ENCODE data around the gene PLSCR4.
"Not testable (repeated sequence)": the region's sequence is repeated elsewhere in the genome, so short reads cannot be mapped to it uniquely, and the experiment has no call there.

The PLSCR4 gene

DNA sequence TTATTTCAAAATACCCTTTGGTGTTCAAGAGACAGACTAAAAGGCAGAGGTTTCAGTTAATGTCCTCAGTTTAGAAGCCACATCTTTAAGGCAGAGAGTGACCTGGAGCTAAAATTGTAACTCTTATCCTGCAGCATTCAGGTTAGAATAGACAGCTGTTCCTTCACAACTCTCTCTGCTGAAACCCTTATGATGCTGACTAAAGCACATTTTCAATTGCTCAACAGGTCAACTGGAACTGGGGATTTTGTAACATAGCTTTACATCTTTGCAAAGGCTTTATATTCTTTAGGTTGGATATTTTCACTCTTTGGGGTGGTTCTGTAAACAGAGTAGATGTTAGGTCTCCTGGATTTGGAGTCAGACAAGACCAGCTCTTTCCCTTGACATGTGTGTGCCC, 20.3 kb upstream of the PLSCR4 start:
- H3K36me3 ChIP-seq (ENCODE audit: control insufficient read depth, insufficient read depth, low read length): no peaks in the 10 kb centered on the region
- H3K9ac ChIP-seq (ENCODE audit: low read depth, low read length): no peak overlapping the region
- peaks cover 13% of the 10 kb centered on the region for H3K4me1 ChIP-seq (ENCODE audit: control insufficient read depth, insufficient read depth, low read length)
- no peak overlapping the region for H3K4me3 ChIP-seq (ENCODE audit: low read depth, low read length)
- H3K9me3 ChIP-seq (ENCODE audit: control insufficient read depth, insufficient read depth, low read length): no peaks in the 10 kb centered on the region
- H3K27ac ChIP-seq (ENCODE audit: low read depth, low read length): no peak overlapping the region
- no peaks in the 10 kb centered on the region for H3K27me3 ChIP-seq (ENCODE audit: control insufficient read depth, insufficient read depth, low read length)

DNA sequence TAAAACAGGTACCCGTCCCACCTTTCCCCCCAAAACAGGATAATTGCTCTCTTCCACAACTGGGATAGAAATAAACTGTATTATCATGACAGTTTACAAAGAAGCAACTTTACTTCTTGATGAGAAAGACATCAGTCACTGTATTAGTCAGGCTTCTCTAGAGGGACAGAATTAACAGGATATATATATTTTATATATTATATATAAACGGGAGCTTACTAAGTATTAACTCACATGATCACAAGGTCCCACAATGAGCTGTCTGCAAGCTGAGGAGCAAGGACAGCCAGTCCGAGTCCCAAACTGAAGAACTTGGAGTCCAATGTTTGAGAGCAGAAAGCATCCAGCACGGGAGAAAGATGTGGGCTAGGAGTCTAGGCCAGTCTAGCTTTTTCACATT, 18.4 kb upstream of the PLSCR4 start:
- Histone ChIP-seq H3K9ac (ENCODE audit: low read depth, low read length) (no peak overlapping the region), H3K27me3 (ENCODE audit: control insufficient read depth, insufficient read depth, low read length) (no peaks in the 10 kb centered on the region), H3K4me1 (ENCODE audit: control insufficient read depth, insufficient read depth, low read length) (peaks cover 24% of the 10 kb centered on the region), H3K4me3 (ENCODE audit: low read depth, low read length) (no peak overlapping the region), H3K27ac (ENCODE audit: low read depth, low read length) (no peak overlapping the region), H3K9me3 (ENCODE audit: control insufficient read depth, insufficient read depth, low read length) (no peaks in the 10 kb centered on the region), H3K36me3 (ENCODE audit: control insufficient read depth, insufficient read depth, low read length) (no peaks in the 10 kb centered on the region)

DNA sequence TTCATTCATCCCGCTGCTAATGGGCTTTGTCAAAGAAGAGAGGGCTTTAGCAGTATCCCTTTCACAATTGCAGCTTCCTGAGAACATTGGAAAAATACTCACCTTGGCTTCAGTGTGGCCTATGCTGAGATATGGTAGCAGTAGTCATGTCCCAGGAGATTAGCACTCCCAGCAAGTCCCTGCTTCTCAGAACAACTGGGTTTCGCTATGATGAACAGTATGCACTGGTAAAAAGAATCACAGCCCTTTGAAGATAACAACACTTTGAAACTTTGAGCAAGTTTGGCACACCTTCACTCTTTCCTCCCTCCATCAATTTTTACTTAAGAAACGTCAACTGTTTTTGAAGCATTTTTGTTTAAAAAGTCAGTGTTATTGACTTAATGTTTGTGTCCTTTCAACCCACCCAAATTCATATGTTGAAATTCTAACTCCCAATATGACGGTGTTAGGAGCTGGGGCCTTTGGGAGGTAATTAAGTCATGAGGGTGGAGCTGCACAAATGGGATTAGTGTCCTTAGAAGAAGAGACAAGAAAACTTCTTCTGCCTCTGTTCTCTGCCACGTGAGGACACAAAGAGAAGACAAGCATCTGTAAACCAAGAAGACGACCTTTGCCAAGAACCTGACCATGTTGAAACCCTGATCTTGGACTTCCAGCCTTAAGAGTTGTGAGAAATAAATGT, 17.8 kb upstream of the PLSCR4 start:
- no peaks in the 10 kb centered on the region for H3K36me3 ChIP-seq (ENCODE audit: control insufficient read depth, insufficient read depth, low read length)
- H3K9me3 ChIP-seq (ENCODE audit: control insufficient read depth, insufficient read depth, low read length): no peaks in the 10 kb centered on the region
- peaks cover 24% of the 10 kb centered on the region for H3K4me1 ChIP-seq (ENCODE audit: control insufficient read depth, insufficient read depth, low read length)
- no peak overlapping the region for H3K4me3 ChIP-seq (ENCODE audit: low read depth, low read length)
- H3K27me3 ChIP-seq (ENCODE audit: control insufficient read depth, insufficient read depth, low read length): no peaks in the 10 kb centered on the region
- no peak overlapping the region for H3K27ac ChIP-seq (ENCODE audit: low read depth, low read length)
- no peak overlapping the region for H3K9ac ChIP-seq (ENCODE audit: low read depth, low read length)

DNA sequence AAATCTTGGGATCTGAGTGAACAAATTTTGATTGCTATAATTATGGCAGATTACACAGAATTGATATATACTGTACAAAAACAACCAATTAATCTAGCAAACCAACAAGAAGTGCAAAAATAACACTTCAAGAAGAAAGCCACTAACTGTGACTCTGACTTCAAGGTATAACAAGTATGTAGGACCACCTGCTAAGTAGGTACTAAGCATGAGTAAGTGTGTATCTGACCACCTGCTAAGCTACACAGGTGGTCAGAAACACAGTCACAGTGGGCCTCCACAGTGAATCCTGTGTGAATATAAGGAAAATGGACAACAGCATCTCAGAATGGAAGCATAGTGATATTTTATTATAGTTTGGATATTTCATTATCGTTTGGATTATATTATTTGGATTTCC, 14.8 kb upstream of the PLSCR4 start:
- Histone ChIP-seq H3K9me3 (ENCODE audit: control insufficient read depth, insufficient read depth, low read length) (no peaks in the 10 kb centered on the region), H3K27ac (ENCODE audit: low read depth, low read length) (no peak overlapping the region), H3K36me3 (ENCODE audit: control insufficient read depth, insufficient read depth, low read length) (no peaks in the 10 kb centered on the region), H3K9ac (ENCODE audit: low read depth, low read length) (no peak overlapping the region), H3K4me1 (ENCODE audit: control insufficient read depth, insufficient read depth, low read length) (peaks cover 23% of the 10 kb centered on the region), H3K4me3 (ENCODE audit: low read depth, low read length) (no peak overlapping the region), H3K27me3 (ENCODE audit: control insufficient read depth, insufficient read depth, low read length) (no peaks in the 10 kb centered on the region)

DNA sequence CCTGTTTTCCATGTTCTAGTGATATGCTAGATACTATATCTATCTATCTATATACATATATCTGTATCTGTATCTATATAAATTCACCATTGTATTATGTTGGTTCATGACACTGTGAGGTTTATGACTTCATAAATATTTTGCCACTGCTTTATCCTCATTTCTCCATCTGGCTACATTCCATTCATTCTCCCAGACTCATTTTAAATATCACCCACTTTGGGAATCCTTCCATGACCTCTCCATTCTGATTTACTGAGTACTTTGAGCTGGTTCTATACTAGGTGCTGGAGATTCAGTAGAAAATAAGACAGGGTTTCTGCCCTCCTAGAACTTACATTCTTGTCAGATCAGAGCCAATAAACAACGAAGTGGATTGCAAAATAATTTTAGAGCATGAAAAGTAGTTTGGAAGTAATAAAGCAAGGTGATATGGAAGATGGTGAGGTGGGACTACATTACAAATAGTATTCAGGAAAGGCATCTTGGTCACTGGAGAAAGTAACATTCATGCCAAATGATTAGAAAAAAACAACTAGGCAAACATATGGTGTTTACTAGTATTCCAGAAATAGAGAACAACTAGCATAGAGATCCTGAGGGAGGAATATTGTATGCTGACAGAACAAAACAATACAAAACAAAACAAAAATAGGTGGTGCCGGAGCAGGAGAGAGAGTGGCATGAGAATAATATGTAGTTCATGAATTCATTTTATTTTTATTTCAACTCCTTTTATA, 11.6 kb upstream of the PLSCR4 start:
- Histone ChIP-seq H3K9ac (ENCODE audit: low read depth, low read length) (no peak overlapping the region), H3K4me3 (ENCODE audit: low read depth, low read length) (no peak overlapping the region), H3K4me1 (ENCODE audit: control insufficient read depth, insufficient read depth, low read length) (peaks cover 22% of the 10 kb centered on the region), H3K36me3 (ENCODE audit: control insufficient read depth, insufficient read depth, low read length) (no peaks in the 10 kb centered on the region), H3K27ac (ENCODE audit: low read depth, low read length) (no peak overlapping the region), H3K9me3 (ENCODE audit: control insufficient read depth, insufficient read depth, low read length) (peaks cover 5% of the 10 kb centered on the region; the same call in 1 of the 2 replicates), H3K27me3 (ENCODE audit: control insufficient read depth, insufficient read depth, low read length) (no peaks in the 10 kb centered on the region)

DNA sequence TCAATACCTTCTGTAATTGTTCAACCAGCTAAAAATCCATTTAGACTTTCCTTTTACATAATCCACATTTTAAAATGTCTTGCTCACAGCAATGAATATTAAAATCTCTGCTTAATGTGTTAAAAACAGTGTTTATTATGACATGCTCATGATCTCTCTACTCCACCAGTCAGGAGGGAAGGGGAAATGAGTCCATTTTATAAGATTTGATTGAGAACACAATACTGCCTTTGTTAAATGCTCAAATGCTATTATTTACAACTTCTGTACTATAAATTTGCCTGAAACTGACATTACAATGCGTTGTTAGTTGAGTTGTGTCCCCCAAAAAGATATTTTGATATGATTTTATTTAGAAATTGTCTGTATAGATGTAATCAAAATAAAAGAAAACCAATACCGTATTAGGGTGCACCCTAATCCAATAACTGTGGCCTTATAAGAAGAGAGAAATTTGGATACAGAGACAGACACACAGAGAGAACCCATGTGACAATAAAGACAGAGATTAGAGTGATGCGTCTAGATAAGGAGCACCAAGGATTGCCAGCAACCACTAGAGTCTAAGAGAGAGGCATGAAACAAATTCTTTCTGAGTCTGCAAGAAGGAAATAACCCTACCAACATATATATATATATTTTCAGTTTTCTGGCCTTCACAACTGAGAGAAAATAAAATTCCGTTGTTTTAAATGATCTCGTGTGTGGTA, 9.1 kb upstream of the PLSCR4 start:
- H3K27me3 ChIP-seq (ENCODE audit: control insufficient read depth, insufficient read depth, low read length): no peaks in the 10 kb centered on the region

DNA sequence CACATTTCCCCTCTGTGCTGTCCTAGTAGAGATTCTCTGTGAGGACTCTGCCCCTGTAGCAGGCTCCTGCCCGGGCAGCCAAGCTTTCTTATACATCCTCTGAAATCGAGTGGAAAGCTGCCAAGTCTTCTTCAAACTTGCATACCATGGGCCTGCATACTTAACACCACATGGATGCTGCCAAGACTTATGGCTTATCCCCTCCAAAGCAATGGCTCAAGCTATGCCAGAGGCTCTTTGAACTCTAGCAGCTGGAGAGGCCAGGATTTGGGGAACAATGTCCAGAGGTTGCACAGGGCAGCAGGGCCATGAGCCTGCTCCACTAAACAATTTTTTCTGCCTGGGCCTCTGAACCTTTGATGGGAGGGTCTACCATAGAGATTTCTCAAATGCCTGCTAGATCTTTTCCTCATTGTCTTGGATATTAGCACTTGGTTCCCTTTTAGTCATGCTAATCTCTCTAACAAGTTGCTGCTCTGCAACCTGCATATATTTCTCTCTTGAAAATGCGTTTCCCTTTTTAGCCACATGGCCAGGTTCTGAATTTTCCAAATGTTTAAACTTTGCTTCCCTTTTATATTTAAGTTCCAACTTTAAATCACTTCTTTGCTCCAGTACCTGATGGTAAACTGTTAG, 6.1 kb upstream of the PLSCR4 start:
- no peak overlapping the region for H3K9ac ChIP-seq (ENCODE audit: low read depth, low read length)
- H3K9me3 ChIP-seq (ENCODE audit: control insufficient read depth, insufficient read depth, low read length): peaks cover 25% of the 10 kb centered on the region
- no peaks in the 10 kb centered on the region for H3K36me3 ChIP-seq (ENCODE audit: control insufficient read depth, insufficient read depth, low read length)
- H3K27me3 ChIP-seq (ENCODE audit: control insufficient read depth, insufficient read depth, low read length): no peaks in the 10 kb centered on the region
- peaks cover 8% of the 10 kb centered on the region for H3K4me1 ChIP-seq (ENCODE audit: control insufficient read depth, insufficient read depth, low read length)
- peak overlapping the region; percentile 70 for H3K27ac ChIP-seq (ENCODE audit: low read depth, low read length)
- 0 out of 2 replicates have a peak overlapping the region, but pooled peaks have one; percentile 16 for H3K4me3 ChIP-seq (ENCODE audit: low read depth, low read length)

More for the DNA sequence above, 9.1 kb upstream of the PLSCR4 start:
- Histone ChIP-seq H3K4me1 (ENCODE audit: control insufficient read depth, insufficient read depth, low read length) (peaks cover 12% of the 10 kb centered on the region), H3K9ac (ENCODE audit: low read depth, low read length) (no peak overlapping the region), H3K27ac (ENCODE audit: low read depth, low read length) (no peak overlapping the region), H3K36me3 (ENCODE audit: control insufficient read depth, insufficient read depth, low read length) (no peaks in the 10 kb centered on the region), H3K4me3 (ENCODE audit: low read depth, low read length) (no peak overlapping the region), H3K9me3 (ENCODE audit: control insufficient read depth, insufficient read depth, low read length) (peaks cover 8% of the 10 kb centered on the region; the same call in 1 of the 2 replicates)

DNA sequence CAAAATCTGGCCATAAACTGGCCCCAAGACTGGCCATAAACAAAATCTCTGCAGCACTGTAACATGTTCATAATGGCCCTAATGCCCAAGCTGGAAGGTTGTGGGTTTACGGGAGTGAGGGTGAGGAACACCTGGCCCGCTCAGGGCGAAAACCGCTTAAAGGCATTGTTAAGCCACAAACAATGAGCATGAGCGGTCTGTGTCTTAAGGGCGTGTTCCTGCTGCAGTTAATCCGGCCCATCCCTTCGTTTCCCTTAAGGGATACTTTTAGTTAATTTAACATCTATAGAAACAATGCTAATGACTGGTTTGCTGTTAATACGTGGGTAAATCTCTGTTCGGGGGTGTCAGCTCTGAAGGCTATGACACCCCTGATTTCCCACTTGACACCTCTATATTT, 1.5 kb upstream of the PLSCR4 start:
- not testable (repeated sequence) for H3K4me1 ChIP-seq (ENCODE audit: control insufficient read depth, insufficient read depth, low read length); H3K4me3 ChIP-seq (ENCODE audit: low read depth, low read length); H3K9ac ChIP-seq (ENCODE audit: low read depth, low read length); H3K27ac ChIP-seq (ENCODE audit: low read depth, low read length); H3K36me3 ChIP-seq (ENCODE audit: control insufficient read depth, insufficient read depth, low read length)
- peaks cover 20% of the 10 kb centered on the region for H3K9me3 ChIP-seq (ENCODE audit: control insufficient read depth, insufficient read depth, low read length)
- H3K27me3 ChIP-seq (ENCODE audit: control insufficient read depth, insufficient read depth, low read length): peaks cover 12% of the 10 kb centered on the region

DNA sequence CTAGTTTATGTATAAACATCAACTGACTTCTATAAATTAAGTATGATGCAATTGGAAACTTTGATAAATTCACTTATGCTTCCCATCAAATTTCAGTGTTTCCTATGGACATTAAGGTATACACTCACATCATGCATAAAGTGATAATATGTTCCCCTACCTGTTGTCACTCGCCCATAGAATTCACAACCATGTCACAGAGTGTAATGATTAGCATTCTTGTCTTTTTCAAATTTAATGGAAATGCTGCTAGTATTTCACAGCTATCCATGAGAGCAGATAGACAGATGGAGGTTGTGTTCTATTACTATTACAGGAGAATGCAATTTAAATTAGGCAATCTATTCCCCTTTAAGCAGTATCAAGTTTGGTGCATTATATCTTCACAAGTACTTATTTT, 984 bp downstream of the PLSCR4 start:
- H3K9me3 ChIP-seq (ENCODE audit: control insufficient read depth, insufficient read depth, low read length): peaks cover 16% of the 10 kb centered on the region
- no peak overlapping the region for H3K9ac ChIP-seq (ENCODE audit: low read depth, low read length)
- no peaks in the 10 kb centered on the region for H3K4me1 ChIP-seq (ENCODE audit: control insufficient read depth, insufficient read depth, low read length)
- H3K27me3 ChIP-seq (ENCODE audit: control insufficient read depth, insufficient read depth, low read length): peaks cover 12% of the 10 kb centered on the region
- no peak overlapping the region for H3K27ac ChIP-seq (ENCODE audit: low read depth, low read length)
- no peaks in the 10 kb centered on the region for H3K36me3 ChIP-seq (ENCODE audit: control insufficient read depth, insufficient read depth, low read length)
- peak overlapping the region; percentile 86 for H3K4me3 ChIP-seq (ENCODE audit: low read depth, low read length)

DNA sequence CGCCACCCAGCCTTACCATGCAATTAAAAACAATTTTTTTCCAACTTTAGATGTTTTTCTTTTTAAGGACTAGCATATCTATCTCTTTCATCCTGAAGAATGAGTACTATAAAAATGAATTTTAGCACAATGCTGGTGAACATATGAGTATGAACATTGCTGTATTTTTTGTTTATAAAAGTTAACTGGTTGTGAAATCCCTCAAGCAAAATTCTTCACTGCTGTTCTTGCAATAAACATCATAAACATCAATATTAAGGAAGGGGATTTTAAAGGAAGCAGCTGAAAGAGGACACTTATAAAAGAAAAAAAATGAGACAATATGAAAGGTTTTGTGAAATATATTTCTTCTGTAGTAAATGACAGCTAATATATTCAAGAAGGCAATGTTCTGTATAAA, 3.0 kb downstream of the PLSCR4 start:
- Histone ChIP-seq H3K27ac (ENCODE audit: low read depth, low read length) (no peak overlapping the region), H3K9me3 (ENCODE audit: control insufficient read depth, insufficient read depth, low read length) (peaks cover 3% of the 10 kb centered on the region), H3K27me3 (ENCODE audit: control insufficient read depth, insufficient read depth, low read length) (peaks cover 12% of the 10 kb centered on the region), H3K4me3 (ENCODE audit: low read depth, low read length) (no peak overlapping the region), H3K9ac (ENCODE audit: low read depth, low read length) (no peak overlapping the region), H3K4me1 (ENCODE audit: control insufficient read depth, insufficient read depth, low read length) (no peaks in the 10 kb centered on the region), H3K36me3 (ENCODE audit: control insufficient read depth, insufficient read depth, low read length) (no peaks in the 10 kb centered on the region)

All from HUES48 (cell line).